Head of caudate nucleus (tissue), 42 donors: ENCODE measurements around the gene CABLES2.

ENCODE experiments used
- DNase-seq, 42 donors: peaks; one replicate each; pipeline versions ENCODE4 v3.0.0 to v3.0.0-alpha.2; 2020 to 2021; ENCODE audit warnings: mixed read lengths in 7 of 42
- intact Hi-C: fragments of 100-400 bp; cut with DNase I; formaldehyde crosslinking; loops from one replicate; pipeline ENCODE4 v1.15.0; 2022

The CABLES2 gene

GRCh38 chr20:62407221-62407992 is at the start of gene CABLES2:
Gene CABLES2 (minus strand): TSS chr20:62407285. CDS start chr20:62407276, 9 bp downstream.
- intact Hi-C loops: no loop called here
- DNase-seq: peak; percentile 90 to 98 (median 95)

- intact Hi-C loops: no loop called here
Observed at GRCh38 chr20:62455929-62456328, 48.8 kb upstream of the CABLES2 start.

GRCh38 chr20:62454904-62455636 is 48.0 kb upstream of the CABLES2 start:
- intact Hi-C loops: no loop called here
- no peak for DNase-seq

More at GRCh38 chr20:62455929-62456328, 48.8 kb upstream of the CABLES2 start:
- DNase-seq: no peak

DNA sequence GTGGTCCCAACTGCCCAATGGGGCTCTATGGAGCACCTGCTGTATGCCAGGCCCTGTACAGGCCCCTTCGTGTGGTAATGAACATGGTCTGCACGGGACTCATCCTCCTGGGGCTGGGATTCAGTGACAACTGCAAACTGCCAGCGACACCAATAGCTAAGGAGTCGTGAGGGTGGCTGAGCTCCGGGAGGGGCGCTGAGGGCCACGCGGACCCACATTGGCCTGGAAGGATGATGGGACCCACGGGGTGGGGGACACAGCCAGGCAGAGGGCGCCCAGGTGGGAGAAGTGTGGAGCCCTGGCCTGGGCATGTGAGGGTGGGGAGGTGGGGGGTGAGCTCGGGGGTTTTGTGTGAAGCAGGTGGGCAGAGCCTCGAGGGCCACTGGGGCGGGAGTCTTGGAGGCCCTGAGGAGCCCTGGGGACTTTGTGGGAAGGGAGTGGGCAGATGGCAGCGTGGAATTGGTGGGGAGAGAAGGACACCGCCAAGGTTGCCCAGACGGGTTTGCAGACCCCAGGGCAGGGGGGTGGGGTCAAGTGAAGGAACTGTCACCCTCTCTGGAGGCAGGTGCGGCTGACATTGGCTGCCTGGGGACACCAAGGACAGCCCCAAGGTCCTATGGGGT is 46.2 kb upstream of the CABLES2 start:
- no peak for DNase-seq
- intact Hi-C loops: no loop called here

- no peak for DNase-seq
- intact Hi-C loops: no loop called here
Observed at GRCh38 chr20:62452475-62453095, 45.5 kb upstream of the CABLES2 start.

- intact Hi-C loops: no loop called here
- DNase-seq: no peak
Observed at GRCh38 chr20:62451970-62452369, 44.9 kb upstream of the CABLES2 start.

DNA sequence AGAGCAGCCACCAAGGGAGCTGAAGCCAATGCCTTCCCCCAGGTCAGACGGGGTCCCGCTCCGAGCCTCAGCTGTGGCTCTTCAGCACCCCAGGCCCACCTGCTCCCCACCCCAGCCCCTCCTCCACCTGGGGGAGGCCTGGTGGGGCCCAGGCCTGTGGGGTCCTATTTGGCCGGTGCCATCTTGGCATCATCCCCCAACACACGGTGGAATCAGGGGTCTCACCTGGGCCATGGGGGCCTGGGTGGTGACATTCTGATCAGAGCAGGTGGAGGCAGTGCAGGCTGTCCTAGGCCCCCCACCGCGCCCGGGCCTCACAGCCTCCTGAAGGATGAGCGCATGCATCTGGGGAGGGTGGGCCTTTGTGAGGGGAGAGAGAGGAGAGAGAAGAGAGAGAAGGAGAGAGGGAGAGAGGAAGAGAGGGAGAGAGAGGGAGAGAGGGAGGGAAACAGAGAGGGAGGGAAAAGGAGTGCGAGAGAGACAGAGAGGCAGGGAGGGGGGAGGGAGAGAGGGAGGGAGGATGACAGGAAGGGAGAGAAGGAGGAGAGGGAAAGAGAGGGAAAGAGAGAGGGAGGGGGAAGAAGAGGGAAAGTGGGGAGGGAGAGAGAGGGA is 44.2 kb upstream of the CABLES2 start:
- intact Hi-C loops: no loop called here

GRCh38 chr20:62449951-62450691 is 43.0 kb upstream of the CABLES2 start:
- no peak for DNase-seq
- intact Hi-C loops: no loop called here

More for the DNA sequence above, 44.2 kb upstream of the CABLES2 start:
- no peak for DNase-seq

- DNase-seq: no peak
- intact Hi-C loops: no loop called here
Observed at GRCh38 chr20:62448788-62449187, 41.7 kb upstream of the CABLES2 start.

DNA sequence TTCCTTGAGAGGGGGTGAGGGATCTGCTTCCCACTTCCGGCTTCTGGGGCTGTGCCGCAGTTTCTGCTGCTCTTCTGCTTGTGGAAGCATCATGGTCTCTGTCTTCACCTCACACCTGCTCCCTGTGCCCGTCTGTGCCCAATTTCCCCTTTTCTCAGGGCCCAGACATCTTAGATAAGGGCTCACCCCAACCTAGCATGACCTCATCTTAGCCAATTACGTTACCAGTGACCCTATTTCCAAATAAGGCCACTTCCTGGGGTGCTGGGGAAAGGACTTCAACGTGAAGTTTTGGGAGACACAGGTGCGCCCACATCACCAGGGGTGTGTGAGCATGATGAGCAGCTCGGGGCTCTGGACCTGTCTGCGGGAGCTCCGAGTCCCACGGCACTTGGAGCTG is 41.0 kb upstream of the CABLES2 start:
- no peak for DNase-seq

GRCh38 chr20:62446888-62447869 is 40.1 kb upstream of the CABLES2 start:
- intact Hi-C loops: no loop called here
- DNase-seq: no peak

More for the DNA sequence above, 41.0 kb upstream of the CABLES2 start:
- intact Hi-C loops: no loop called here

- intact Hi-C loops: no loop called here
Observed at GRCh38 chr20:62446481-62446880, 39.4 kb upstream of the CABLES2 start.

DNA sequence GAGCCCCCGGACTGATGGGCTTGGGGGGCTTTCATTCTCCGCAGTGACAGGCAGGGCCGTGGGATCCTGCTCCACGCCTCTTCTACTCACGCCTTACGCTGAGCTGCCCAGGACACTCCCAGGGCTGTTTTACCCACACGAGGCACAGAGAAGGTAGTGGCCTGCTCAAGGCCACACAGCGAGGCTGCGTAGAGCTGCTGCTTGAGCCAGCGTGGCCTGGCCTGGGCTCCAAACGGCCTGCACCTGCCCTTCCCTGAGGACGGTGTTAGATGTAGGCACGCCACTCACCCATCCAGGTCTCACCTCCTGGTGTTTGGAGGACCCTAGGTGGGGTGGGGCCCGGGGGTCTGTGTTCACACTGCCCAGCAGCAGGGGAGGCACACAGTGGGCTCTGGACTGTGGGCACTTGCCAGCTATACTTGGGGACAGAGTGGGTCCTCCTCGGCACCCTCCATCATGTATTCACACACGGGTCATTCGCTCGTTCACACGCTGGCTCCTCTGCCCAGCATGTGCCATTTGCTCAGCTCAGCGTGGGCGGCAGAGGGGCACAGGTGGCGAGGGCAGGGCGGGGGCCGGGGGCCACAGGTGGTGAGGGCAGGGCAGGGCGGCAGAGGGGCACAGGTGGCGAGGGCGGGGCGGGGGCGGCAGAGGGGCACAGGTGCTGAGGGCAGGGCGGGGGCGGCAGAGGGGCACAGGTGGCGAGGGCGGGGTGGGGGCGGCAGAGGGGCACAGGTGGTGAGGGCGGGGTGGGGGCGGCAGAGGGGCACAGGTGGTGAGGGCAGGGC is 38.7 kb upstream of the CABLES2 start:
- intact Hi-C loops: no loop called here
- no peak for DNase-seq

More at GRCh38 chr20:62446481-62446880, 39.4 kb upstream of the CABLES2 start:
- DNase-seq: no peak

GRCh38 chr20:62444286-62444685 is 37.2 kb upstream of the CABLES2 start:
- DNase-seq: no peak
- intact Hi-C loops: no loop called here

- DNase-seq: no peak
- intact Hi-C loops: no loop called here
Observed at GRCh38 chr20:62441987-62442539, 35.0 kb upstream of the CABLES2 start.

DNA sequence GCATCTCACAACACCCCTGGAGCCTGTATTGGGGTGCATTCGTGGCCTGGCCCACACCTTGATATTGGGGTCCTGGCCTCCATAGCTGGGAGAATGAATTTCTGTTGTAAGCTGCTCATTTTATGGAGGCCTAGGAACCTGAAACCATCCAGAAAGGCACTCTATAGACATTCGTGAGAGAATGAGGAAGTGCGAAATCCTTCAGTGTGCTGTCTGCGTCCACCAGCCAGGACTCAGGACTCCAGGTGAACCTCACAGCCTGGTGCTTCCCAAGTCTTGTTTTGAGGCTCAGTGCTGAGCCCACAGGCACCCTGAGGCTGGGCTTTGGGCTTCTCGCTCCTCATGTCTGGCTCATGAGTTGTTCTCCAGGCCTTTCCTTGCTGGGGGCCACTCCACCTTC is 32.1 kb upstream of the CABLES2 start:
- intact Hi-C loops: no loop called here
- DNase-seq: no peak
